ENCODE results near the gene NRP1. TPM values are rescaled to one million over a fixed set of nuclear protein-coding genes. Genes with fewer than 3 reads are reported as not detected.
A peak's percentile ranks its signal among the peaks of the same experiment; 100 is the strongest.
"Not testable (repeated sequence)": the region's sequence is repeated elsewhere in the genome, so short reads cannot be mapped to it uniquely, and the experiment has no call there.

The NRP1 gene
- total RNA-seq, 1 donor from 2014 or later = 486 TPM

DNA sequence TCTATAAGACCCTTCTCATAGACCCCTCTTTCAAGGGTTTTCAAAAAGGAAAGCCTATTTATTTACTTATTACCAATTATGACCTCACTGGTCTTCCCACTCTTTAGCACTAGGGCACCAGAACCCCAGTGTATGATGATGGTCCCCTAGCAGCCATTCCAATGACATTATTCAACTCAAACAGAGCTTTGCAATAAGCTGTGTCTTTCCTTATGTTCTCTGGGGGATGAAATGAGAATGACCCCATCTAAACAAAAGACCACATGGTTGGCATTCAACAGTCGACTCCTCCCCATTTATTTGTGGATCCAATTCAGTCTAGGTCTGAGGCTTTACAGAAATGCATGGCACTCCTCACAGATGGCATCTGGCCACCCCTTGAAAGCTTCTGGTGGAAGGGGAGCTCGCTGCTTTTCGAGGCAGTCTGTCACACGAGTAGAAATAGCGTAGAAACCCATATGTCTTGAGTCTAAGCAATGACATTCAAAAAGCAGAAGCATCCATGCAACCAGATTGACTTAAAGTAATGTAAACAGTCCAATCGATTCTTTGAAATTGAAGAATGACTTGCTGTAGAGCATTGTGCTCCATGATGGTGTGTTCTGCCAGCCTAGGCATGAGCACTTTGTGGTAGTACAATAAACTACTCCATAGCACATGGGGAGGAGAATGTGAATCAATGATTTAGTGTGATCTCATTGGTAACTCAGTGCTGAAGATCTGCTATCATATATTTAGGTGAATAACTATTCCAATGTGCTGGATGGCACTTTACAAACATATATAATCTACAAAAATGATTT is 29.8 kb downstream of the NRP1 start:
- no peak for TF ChIP-seq CTCF (IDR thresholded peaks at IDR 0.05; ENCODE audit: unreplicated experiment)
- Mint-ChIP-seq H3K27ac (ENCODE audit: unreplicated experiment) (peak overlapping the region; percentile 80), H3K36me3 (ENCODE audit: low read depth, unreplicated experiment) (peaks cover 65% of the 10 kb centered on the region), H3K4me3 (ENCODE audit: unreplicated experiment) (peak overlapping the region; percentile 43), H3K4me1 (ENCODE audit: unreplicated experiment) (peaks cover 76% of the 10 kb centered on the region), H3K27me3 (ENCODE audit: unreplicated experiment) (peaks cover 4% of the 10 kb centered on the region), H3K9me3 (ENCODE audit: unreplicated experiment) (no peaks in the 10 kb centered on the region)
- DNase-seq (ENCODE audit: low spot score) = no peak

- Mint-ChIP-seq H3K36me3 (ENCODE audit: low read depth, unreplicated experiment) (peaks cover 62% of the 10 kb centered on the region), H3K9me3 (ENCODE audit: unreplicated experiment) (no peaks in the 10 kb centered on the region), H3K27ac (ENCODE audit: unreplicated experiment) (peak overlapping the region; percentile 98), H3K4me3 (ENCODE audit: unreplicated experiment) (no peak overlapping the region), H3K4me1 (ENCODE audit: unreplicated experiment) (peaks cover 72% of the 10 kb centered on the region), H3K27me3 (ENCODE audit: unreplicated experiment) (peaks cover 4% of the 10 kb centered on the region)
- no peak for TF ChIP-seq CTCF (IDR thresholded peaks at IDR 0.05; ENCODE audit: unreplicated experiment)
- no peak for DNase-seq (ENCODE audit: low spot score)
These were observed 30.5 kb downstream of the NRP1 start for GRCh38 chr10:33303988-33304387.

DNA sequence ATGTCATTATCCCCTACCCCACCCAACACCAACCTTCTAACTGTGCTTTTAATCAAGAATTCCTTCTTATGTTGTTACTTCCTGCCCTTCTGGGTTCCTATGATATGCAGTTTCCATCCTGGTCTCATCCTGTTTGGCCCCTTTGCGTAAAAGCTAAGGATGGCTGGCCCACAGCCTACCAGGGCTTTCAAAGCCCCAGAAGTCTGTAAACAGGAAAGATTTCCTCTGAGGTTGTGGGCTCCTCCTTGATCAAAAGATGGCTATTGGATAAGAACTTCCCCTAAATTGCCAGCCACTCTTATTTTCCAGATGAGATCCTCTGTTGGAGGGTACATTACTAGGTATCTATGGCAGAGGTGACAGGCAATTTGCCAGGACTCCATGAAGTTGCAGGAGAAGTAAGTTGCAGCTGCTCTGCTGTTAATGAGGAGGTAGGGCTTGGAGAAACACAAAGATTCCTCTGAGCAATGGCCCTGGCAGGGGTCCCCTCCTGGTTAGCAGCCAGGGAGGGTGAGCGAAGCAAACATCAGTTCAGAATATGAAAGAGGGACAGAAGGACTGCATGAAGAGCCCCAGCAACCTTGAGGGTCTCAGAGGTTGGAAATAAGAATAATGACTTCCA is 32.1 kb downstream of the NRP1 start:
- H3K27ac Mint-ChIP-seq (ENCODE audit: unreplicated experiment) = peak overlapping the region; percentile 98
- peak overlapping the region; percentile 66 for H3K4me3 Mint-ChIP-seq (ENCODE audit: unreplicated experiment)
- H3K36me3 Mint-ChIP-seq (ENCODE audit: low read depth, unreplicated experiment) = peaks cover 71% of the 10 kb centered on the region
- H3K4me1 Mint-ChIP-seq (ENCODE audit: unreplicated experiment) = peaks cover 84% of the 10 kb centered on the region
- TF ChIP-seq CTCF (IDR thresholded peaks at IDR 0.05; ENCODE audit: unreplicated experiment) = no peak
- H3K27me3 Mint-ChIP-seq (ENCODE audit: unreplicated experiment) = peaks cover 9% of the 10 kb centered on the region
- peak; percentile 41 for DNase-seq (ENCODE audit: low spot score)
- no peaks in the 10 kb centered on the region for H3K9me3 Mint-ChIP-seq (ENCODE audit: unreplicated experiment)

DNA sequence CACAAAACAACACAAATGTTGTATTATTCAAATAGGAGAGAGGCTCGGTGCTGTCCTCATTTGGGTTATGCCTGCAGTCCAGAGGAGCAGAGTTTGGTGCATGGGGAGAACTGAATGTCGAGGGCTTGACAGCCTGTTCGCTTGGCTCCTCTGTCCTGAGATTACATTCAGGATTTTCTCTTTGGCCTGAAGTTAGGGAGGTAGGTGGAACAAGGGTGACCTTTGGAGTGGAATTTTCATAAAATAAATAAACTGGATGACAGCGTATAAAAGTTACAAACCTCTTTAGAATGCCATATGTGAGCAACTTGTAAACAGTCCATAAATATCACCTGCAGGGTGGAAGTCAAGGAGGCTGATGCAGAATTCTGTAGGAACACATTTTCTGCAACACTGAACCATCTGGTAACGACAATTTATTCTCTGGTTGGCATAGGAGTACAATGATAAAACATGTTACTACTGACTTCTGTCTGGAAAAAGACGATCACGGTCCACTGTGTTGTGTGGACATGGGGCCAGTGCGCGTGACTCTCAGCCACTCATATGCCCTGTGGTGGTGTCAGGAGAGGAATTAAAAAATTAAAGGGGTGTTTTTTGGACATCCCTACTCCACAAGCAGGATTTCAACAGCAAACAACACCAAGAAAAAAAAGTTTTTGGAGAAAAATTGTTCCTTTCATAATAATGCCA is 33.2 kb downstream of the NRP1 start:
- TF ChIP-seq CTCF (IDR thresholded peaks at IDR 0.05; ENCODE audit: unreplicated experiment) = no peak
- H3K4me1 Mint-ChIP-seq (ENCODE audit: unreplicated experiment) = peaks cover 88% of the 10 kb centered on the region

DNA sequence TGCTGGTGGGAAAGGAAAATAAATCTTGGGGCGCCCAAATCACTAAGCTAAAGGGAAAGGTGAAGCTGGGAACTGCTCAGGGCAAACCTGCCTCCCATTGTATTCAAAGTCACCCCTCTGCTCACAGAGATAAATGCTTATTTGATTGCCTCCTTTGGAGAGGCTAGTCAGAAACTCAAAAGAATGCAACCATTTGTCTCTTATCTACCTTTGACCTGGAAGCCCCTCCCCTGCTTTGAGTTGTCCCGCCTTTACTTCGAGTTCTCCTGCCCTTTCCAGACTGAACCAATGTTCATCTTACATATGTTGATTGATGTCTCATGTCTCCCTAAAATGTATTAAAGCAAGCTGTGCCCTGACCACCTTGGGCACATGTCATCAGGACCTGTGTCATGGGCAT is 33.9 kb downstream of the NRP1 start:
- Mint-ChIP-seq H3K4me1 (ENCODE audit: unreplicated experiment) (peaks cover 87% of the 10 kb centered on the region), H3K4me3 (ENCODE audit: unreplicated experiment) (peak overlapping the region; percentile 17), H3K36me3 (ENCODE audit: low read depth, unreplicated experiment) (peaks cover 75% of the 10 kb centered on the region), H3K27ac (ENCODE audit: unreplicated experiment) (peak overlapping the region; percentile 98)
- not testable (repeated sequence) for H3K9me3 Mint-ChIP-seq (ENCODE audit: unreplicated experiment); DNase-seq (ENCODE audit: low spot score); H3K27me3 Mint-ChIP-seq (ENCODE audit: unreplicated experiment)

More for the DNA sequence above, 33.2 kb downstream of the NRP1 start:
- Mint-ChIP-seq H3K9me3 (ENCODE audit: unreplicated experiment) (no peaks in the 10 kb centered on the region), H3K4me3 (ENCODE audit: unreplicated experiment) (peak overlapping the region; percentile 17), H3K27ac (ENCODE audit: unreplicated experiment) (peak overlapping the region; percentile 98), H3K27me3 (ENCODE audit: unreplicated experiment) (peaks cover 9% of the 10 kb centered on the region), H3K36me3 (ENCODE audit: low read depth, unreplicated experiment) (peaks cover 72% of the 10 kb centered on the region)
- DNase-seq (ENCODE audit: low spot score) = no peak
